ENCODE data around the gene CFAP77.

CFAP77 gene

DNA sequence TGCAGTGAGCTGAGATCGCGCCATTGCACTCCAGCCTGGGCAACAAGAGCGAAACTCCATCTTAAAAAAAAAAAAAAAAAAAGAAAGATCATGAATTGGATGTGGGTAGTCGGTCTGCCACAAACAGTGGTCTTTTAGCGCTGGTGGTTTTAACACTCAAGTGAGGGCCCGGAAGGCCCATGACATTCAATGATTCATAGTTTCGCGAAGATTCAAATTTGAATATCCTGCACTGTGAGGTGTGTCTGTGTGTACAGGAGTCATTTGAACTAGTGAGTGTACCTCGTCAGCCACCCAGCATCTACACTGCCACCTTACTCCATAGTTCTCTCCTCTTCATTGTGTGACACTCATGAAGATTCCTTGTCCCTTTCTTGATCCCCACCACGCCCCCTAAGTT, 41.3 kb downstream of the CFAP77 start:
- no peak for DNase-seq (ENCODE audit: low read depth)

DNA sequence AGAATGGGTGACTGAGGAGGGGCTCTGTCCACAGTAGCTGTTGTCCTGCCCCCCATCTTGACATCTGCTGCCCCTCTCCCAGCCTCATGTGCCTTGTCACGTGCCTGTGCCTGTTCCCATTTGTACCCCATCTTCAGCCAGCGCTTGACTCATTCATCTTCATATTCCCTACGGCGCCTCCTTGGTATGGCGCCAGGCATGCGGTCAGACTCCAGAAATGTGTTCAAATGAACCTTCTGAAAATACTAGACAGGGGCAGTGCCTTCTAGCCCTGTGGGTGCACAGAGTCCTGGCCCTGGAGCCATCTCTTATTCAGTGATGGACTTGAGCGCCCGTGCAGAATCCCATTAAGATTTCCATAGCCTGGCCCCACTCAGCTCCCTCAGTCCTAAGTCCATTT, 46.2 kb downstream of the CFAP77 start:
- DNase-seq (ENCODE audit: low read depth), result no peak

GRCh38 chr9:132457504-132458236, 47.7 kb downstream of the CFAP77 start:
- no peak for DNase-seq (ENCODE audit: low read depth)

DNA sequence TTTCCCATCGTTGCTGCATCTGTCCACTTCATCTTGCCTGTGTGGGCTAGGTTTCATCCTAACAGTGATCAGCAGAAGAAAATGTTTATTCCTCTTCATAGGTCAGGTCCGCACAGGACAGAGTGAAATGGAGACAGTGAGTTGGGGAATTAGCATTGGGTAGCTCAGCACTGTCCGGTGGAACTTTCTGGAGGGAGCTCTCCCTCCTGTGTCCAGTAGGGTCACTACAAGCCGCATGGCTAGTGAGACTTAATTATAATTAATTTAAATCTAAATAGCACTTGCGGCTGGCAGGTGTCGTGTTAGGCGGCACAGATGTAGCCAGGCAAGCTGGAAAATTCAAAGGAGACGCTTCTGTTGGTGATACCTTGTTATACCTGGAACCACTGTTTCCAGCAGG, 48.4 kb downstream of the CFAP77 start:
- no peak for DNase-seq (ENCODE audit: low read depth)

- no peak for DNase-seq (ENCODE audit: low read depth)
These were observed 49.6 kb downstream of the CFAP77 start for GRCh38 chr9:132459661-132460060.

- no peak for DNase-seq (ENCODE audit: low read depth)
These were observed 50.2 kb downstream of the CFAP77 start for GRCh38 chr9:132460240-132460639.

DNA sequence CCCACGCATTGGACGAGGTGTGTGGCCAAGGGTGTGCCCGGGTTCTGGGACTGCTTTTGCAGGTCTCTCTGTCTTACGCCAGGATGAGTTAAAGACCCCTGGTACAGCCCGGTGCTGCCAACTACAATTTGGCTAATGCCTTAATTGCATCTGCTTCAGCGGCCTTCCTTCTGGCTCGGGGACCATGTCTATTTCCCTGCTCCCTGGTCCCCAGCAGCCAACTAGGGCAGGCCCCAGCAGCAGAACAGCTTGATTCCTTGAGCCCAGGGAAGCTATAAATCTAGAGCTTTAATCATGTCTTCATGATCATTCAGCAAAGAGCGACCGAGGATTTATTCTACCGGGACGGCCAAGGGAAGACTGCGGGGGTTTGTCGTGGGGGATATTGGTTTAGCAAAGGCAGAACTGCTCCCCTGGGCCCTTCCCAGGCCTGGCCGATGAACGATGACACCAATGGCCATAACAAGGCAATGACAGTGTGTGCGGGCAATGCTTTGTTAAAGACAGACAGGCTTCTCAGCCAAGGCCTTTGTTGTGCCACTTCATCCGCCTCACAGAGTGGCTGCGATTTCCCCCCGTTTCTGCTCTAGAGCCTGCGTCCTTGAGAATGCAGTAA, 51.4 kb downstream of the CFAP77 start:
- DNase-seq (ENCODE audit: low read depth), result no peak

- DNase-seq (ENCODE audit: low read depth), result no peak
These were observed 52.0 kb downstream of the CFAP77 start for GRCh38 chr9:132461971-132462370.

DNA sequence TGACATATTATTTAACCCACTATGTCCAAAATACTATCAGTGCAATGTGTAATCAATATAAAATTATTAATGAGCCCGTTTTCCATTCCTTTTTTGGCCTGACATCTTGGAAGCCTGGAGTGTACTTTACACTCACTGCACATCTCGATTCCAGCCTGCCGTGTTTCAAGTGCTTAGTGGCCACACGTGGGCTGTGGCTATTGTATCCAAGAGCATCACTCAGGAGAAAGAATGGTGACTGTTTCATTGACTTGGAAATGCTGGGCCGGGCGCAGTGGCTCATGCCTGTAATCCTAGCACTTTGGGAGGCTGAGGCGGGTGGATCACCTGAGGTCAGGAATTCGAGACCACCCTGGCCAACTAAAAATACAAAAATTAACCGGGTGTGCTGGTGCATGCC, 54.5 kb downstream of the CFAP77 start:
- no peak for DNase-seq (ENCODE audit: low read depth)

DNA sequence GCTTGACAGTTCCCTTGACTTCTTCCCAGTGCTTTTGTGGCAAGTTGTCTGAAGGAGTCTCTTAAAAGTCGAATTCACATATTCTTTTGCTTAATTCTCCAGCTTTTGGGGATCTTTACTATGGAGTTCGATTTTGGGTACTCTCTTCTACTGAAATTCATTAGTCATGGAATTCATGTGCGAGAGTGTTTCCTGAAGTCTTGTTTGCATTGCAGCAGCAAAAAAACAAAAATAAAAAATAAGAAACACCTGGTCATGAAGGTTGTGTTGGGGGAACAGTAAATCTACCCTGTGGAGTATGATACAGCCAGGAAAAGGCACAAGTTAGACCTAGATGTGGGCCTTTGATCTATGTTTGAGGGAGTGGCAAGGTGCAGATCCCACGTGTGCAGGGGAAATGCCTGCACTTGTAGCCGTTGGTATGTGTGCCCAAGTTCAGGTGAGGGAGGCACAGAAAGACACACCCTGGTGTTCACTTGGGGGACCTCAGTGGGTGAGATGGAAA, 55.2 kb downstream of the CFAP77 start:
- no peak for DNase-seq (ENCODE audit: low read depth)

GRCh38 chr9:132472199-132472598, 62.2 kb downstream of the CFAP77 start:
- DNase-seq (ENCODE audit: low read depth), result no peak

GRCh38 chr9:132472599-132472998, 62.6 kb downstream of the CFAP77 start:
- DNase-seq (ENCODE audit: low read depth), result no peak

GRCh38 chr9:132474253-132474652, 64.2 kb downstream of the CFAP77 start:
- no peak for DNase-seq (ENCODE audit: low read depth)

GRCh38 chr9:132478353-132479050, 68.5 kb downstream of the CFAP77 start:
- no peak for DNase-seq (ENCODE audit: low read depth)

GRCh38 chr9:132479733-132480132, 69.7 kb downstream of the CFAP77 start:
- no peak for DNase-seq (ENCODE audit: low read depth)

DNA sequence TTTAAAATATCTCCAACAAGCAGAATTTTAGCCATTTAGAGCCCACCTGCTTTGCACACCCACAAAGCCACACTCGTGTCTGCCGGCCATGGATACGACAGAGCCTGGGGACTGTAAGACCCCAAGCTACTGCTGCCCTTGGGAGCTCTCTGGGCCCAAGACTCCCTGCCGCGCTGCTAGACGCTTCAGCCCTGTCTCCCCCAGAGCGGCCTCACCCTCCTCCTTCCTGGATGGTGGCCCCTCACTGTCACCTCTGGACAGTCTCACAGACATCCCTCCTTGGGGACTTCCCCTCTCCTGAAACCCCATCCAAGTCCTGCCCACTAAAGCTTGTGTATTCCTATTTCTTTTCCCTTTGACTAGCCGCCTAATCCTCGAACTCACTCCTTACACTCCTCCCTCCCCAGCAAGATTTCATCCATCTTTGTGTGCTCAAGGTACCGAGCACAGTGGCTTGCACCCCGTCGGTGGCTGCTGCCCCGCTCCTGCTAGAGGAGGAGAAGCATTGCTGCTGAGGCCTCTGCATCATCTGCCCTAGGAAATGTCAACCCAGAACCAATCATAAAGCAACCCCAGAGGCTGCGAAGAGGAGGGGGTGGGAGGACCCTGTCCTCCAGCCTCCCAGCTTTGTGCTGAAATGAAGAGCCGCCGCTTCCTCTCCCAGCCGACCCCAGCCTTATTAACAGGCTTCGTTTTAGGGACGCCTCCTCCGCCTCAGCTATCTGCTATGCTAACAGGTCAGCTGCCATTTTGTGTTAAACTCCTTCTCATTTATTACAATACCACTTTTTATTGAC, 71.2 kb downstream of the CFAP77 start:
- DNase-seq (ENCODE audit: low read depth), result no peak

GRCh38 chr9:132482196-132482813, 72.3 kb downstream of the CFAP77 start:
- DNase-seq (ENCODE audit: low read depth), result no peak

GRCh38 chr9:132485393-132485792, 75.4 kb downstream of the CFAP77 start:
- no peak for DNase-seq (ENCODE audit: low read depth)

GRCh38 chr9:132486706-132487350, 76.8 kb downstream of the CFAP77 start:
- peak; percentile 9 for DNase-seq (ENCODE audit: low read depth)

GRCh38 chr9:132487351-132487791, 77.4 kb downstream of the CFAP77 start:
- no peak for DNase-seq (ENCODE audit: low read depth)

- no peak for DNase-seq (ENCODE audit: low read depth)
These were observed 78.0 kb downstream of the CFAP77 start for GRCh38 chr9:132487980-132488535.
